ENCODE measurements around the gene CDK9.

Gene CDK9

DNA sequence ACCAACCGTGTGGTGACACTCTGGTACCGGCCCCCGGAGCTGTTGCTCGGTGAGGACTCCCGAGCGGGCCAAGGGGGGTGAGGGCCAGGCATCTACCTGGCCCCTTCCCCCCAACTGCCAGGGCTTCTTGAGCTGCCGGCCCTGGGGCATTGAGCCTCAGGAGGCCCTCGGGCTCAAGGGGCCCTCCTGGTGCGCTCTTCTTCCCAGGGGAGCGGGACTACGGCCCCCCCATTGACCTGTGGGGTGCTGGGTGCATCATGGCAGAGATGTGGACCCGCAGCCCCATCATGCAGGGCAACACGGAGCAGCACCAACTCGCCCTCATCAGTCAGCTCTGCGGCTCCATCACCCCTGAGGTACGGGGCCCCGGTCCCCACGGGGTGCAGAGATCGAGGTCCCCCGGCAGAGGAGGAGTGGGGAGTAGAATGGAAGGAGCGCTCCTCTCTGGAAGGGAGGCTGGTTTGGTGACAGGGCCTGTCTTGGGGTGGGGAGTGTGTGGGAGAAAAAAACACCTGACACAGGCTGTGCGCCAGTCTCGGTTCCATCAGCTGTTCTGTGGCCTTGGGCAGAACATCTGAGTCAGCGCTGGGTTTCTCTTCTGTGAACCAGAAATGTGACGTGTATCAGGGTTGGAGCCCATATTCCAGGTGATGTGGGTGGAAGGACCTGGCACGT is 2.6 kb downstream of the CDK9 start:
- no peak for DNase-seq (ENCODE audit: low read depth)
- no peak overlapping the region for H3K4me3 ChIP-seq (ENCODE audit: low read depth, low read length)
- TF ChIP-seq, protein P1, sequence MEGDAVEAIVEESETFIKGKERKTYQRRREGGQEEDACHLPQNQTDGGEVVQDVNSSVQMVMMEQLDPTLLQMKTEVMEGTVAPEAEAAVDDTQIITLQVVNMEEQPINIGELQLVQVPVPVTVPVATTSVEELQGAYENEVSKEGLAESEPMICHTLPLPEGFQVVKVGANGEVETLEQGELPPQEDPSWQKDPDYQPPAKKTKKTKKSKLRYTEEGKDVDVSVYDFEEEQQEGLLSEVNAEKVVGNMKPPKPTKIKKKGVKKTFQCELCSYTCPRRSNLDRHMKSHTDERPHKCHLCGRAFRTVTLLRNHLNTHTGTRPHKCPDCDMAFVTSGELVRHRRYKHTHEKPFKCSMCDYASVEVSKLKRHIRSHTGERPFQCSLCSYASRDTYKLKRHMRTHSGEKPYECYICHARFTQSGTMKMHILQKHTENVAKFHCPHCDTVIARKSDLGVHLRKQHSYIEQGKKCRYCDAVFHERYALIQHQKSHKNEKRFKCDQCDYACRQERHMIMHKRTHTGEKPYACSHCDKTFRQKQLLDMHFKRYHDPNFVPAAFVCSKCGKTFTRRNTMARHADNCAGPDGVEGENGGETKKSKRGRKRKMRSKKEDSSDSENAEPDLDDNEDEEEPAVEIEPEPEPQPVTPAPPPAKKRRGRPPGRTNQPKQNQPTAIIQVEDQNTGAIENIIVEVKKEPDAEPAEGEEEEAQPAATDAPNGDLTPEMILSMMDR (IDR thresholded peaks at IDR 0.05; ENCODE audit: low read depth, low read length, missing control alignments), result no peak

DNA sequence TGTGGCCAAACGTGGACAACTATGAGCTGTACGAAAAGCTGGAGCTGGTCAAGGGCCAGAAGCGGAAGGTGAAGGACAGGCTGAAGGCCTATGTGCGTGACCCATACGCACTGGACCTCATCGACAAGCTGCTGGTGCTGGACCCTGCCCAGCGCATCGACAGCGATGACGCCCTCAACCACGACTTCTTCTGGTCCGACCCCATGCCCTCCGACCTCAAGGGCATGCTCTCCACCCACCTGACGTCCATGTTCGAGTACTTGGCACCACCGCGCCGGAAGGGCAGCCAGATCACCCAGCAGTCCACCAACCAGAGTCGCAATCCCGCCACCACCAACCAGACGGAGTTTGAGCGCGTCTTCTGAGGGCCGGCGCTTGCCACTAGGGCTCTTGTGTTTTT is 3.3 kb downstream of the CDK9 start:
- no peak for DNase-seq (ENCODE audit: low read depth)
- no peak overlapping the region for H3K4me3 ChIP-seq (ENCODE audit: low read depth, low read length)
- TF ChIP-seq, protein P1 (IDR thresholded peaks at IDR 0.05; ENCODE audit: low read depth, low read length, missing control alignments), result no peak

DNA sequence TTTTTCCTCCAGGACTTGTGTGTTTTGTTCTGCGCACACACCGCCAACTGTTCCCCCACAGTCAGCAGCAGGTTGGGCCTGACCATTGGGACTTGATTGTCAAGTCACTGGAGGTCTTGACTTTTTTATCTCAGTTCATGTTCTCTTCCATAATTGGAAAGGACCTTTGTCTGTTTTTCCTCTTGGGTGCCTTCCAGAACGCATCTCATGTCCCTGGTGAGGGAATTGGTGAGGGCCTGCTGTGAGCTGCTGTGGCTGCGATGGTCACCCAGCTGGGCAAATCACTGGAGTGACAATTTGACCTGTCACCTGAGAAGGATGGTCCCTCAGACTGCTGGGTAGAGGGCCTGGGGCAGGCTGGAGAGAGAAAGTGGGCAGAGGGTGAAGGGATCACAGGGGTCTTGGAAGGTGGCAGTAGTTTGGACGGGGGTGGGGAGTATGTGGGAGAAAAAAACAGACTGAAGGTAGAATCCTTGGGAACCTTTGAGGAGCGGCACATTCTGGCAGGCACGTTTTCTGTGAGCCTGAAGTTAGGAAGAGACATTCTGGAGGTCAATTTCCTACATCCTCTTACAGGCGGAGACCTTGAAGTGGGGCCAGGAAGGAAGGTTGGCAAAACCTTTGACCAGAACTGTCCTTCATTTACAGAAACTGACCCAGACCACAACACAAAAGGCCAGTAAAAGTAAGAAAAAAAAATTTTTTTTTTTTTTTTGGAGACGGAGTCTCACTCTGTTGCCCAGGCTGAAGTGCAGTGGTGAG is 4.4 kb downstream of the CDK9 start:
- H3K4me3 ChIP-seq (ENCODE audit: low read depth, low read length), result no peak overlapping the region
- TF ChIP-seq, protein P1 (IDR thresholded peaks at IDR 0.05; ENCODE audit: low read depth, low read length, missing control alignments), result no peak
- no peak for DNase-seq (ENCODE audit: low read depth)

DNA sequence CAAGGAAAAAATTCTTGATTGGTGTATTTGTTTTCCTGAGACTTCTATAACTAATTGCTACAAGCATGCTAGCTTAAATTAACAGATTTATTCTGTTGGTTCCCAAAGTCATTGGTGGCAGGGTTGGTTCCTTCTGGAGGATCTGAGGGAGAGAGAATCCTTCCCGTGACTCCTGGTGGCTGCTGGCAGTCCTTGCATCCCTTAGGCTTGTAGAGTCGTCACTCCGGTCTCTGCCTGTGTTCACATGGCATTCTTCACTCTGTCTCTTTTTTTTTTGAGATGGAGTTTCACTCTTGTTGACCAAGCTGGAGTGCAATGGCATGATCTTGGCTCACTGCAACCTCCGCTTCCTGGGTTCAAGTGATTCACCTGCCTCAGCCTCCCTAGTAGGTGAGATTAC is 5.3 kb downstream of the CDK9 start:
- TF ChIP-seq, protein P1 (IDR thresholded peaks at IDR 0.05; ENCODE audit: low read depth, low read length, missing control alignments), result no peak
- DNase-seq (ENCODE audit: low read depth), result no peak
- H3K4me3 ChIP-seq (ENCODE audit: low read depth, low read length), result no peak overlapping the region

DNA sequence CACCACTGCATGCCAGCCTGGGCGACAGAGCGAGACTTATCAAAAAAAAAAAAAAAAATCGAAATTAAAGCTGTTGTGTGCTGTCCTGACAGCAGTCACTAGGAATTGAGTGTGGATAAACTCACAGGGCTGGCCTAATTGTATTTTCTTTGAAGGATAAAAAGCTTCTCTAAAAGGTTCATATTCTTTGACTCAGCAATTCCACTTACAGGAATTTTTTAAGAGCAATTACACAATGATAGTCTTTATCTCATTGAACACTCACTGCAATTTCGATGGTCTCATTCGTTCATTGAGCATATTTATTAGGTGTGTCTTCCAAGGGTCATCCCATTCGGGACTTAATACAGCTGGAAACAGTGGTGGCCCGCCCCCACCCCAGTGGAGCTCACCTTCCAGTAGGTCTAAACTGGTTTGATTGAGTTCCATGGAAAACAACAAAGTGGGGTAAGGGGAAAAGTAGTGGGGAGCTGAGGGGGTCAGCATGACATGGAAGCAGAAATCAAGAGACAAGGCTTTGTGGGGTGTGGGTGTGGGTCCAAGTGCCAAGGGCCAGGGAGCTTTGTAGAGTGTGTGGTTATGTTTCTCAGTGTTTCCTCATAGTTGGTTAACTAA is 6.7 kb downstream of the CDK9 start:
- DNase-seq (ENCODE audit: low read depth), result no peak
- TF ChIP-seq, protein P1 (IDR thresholded peaks at IDR 0.05; ENCODE audit: low read depth, low read length, missing control alignments), result no peak
- H3K4me3 ChIP-seq (ENCODE audit: low read depth, low read length), result no peak overlapping the region

DNA sequence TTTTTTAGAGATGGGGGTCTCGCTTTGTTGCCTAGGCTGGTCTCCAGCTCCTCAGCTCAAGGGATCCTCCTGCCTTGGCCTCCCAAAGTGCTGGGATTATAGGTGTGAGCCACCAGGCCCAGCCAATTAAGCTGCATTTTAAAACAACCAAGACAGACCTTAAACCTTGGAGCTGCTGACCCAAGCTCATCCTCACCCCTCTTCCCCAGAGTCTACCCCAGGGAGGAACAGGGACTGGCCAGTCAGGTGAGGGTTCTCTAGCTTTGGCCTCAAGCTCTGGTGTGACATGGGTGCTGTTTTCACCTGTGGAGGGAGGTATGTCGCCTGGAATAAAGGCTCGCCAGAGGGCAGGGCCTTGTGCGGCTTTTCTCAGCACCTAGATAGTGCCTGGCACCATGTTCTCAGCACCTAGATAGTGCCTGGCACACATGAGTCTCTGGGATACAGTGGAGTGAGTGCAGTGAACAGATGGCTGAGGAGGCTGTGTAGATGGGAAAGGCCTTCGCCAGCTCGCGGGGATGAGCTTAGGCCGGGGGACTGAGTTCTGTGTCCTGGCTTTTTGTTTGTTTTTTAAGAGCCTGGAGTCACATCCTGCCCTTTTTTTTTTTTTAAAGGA is 7.4 kb downstream of the CDK9 start:
- DNase-seq (ENCODE audit: low read depth), result no peak
- TF ChIP-seq, protein P1 (IDR thresholded peaks at IDR 0.05; ENCODE audit: low read depth, low read length, missing control alignments), result no peak
- H3K4me3 ChIP-seq (ENCODE audit: low read depth, low read length), result no peak overlapping the region

Measured in GM12864 (cell line).